Fibroblast of villous mesenchyme (primary cell): Measurements from ENCODE around the gene DNAI1. TPM values are rescaled to one million over a fixed set of nuclear protein-coding genes. Genes with fewer than 3 reads are reported as not detected.
A peak's percentile ranks its signal among the peaks of the same experiment; 100 is the strongest.

Experiments
- DNase-seq: peaks from one replicate; pipeline ENCODE4 v3.0.0-alpha.2; 2010; ENCODE audit warnings: low read depth
- H3K4me3 ChIP-seq: 2 replicates; pipeline ENCODE4 v1.5.1; 2011; ENCODE audit warnings: low read depth, mild to moderate bottlenecking, low read length
- total RNA-seq: library from RNA; depleted of rRNA; stranded (reverse); fragments of >200 nt; gene quantifications from 2 replicates; pipeline ENCODE4 v1.2.3, GENCODE V29; 2012
- TF ChIP-seq, protein P1 (sequence below): IDR thresholded peaks from 2 replicates; pipeline ENCODE4 v1.5.1; 2012; ENCODE audit warnings: low read depth, mild to moderate bottlenecking, low read length; ENCODE audit not compliant: insufficient read depth

The DNAI1 gene
- total RNA-seq, 1 donor, result under 0.01 TPM

DNA sequence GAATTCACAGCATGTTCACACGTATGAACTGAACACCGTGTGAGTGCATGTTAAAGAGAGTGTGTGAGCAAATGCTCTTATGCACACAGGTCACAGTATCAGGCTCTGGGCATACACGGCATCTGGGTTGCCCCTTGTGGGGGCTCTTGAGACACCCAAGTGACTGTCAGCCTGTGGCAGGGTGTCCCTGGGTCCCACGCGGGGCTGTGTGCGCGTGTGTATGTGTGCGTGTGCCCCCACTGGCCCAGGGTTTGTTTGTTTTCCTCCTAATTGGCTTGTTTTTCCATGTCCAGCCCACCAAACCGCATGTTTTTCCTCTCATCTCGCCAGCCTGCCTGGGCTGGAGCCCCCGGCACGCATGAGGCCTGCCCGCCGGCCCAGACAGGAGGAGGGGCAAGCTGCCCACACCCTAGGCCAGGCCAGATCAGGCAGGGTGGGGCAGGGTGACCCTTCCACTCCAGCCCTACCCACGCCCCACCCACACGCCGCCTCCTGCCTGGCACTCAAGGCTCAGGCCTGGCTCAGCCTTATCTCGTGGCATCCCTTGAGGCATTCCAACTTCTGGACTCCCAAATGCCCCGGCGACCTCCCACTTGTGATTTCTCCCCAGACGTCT is 102.1 kb downstream of the DNAI1 start:
- TF ChIP-seq, protein P1, sequence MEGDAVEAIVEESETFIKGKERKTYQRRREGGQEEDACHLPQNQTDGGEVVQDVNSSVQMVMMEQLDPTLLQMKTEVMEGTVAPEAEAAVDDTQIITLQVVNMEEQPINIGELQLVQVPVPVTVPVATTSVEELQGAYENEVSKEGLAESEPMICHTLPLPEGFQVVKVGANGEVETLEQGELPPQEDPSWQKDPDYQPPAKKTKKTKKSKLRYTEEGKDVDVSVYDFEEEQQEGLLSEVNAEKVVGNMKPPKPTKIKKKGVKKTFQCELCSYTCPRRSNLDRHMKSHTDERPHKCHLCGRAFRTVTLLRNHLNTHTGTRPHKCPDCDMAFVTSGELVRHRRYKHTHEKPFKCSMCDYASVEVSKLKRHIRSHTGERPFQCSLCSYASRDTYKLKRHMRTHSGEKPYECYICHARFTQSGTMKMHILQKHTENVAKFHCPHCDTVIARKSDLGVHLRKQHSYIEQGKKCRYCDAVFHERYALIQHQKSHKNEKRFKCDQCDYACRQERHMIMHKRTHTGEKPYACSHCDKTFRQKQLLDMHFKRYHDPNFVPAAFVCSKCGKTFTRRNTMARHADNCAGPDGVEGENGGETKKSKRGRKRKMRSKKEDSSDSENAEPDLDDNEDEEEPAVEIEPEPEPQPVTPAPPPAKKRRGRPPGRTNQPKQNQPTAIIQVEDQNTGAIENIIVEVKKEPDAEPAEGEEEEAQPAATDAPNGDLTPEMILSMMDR, result no peak
- H3K4me3 ChIP-seq, result no peak overlapping the region
- DNase-seq, result no peak

DNA sequence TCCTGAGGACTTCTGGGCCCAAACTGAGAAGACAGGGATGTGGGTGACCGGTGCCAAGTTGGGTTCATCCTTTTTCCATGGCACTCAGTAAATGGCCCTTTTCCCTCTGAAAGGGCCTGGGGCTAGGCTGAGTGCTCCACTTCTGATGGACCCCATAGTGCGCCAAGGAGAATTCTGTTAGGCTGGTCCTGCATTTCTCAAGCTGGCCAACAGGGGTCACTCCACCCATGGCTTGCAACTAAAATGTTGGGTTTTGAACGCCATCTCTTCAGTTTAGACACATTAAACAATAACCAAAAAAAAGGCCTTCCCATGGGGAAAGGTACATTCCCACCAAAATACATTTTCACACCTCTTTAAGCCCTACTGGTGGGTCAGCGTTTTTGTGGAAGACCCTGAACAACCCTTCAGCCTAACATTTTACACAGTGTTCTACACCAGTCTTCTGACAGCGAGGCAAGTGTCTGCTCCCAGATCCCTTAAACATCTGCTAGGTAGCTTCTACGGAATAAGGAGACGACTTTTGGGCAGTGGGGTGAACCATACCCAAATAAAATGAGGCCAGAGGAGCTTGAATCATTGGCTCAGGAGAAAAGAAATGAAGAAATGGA is 103.6 kb downstream of the DNAI1 start:
- TF ChIP-seq, protein P1, result peak; percentile 47
- DNase-seq, result no peak
- no peak overlapping the region for H3K4me3 ChIP-seq

DNA sequence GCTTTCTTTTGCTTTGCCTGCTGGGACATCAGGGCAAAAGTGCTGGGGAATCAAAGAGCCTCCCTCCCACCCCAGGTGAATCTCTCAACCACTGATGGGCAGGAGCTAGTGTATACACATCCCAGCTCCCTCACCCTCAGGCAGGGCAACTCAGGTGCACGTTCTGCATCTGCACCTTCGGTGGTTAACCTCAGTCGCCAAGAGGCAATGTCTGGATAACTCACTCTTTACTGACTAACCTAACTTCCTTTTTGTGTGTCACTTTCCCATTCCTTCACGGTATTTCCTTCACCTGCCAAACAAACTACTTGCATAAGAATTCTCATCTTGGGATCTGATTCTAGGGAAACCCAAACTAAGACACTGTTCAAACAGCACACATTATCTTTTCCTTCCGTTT is 104.7 kb downstream of the DNAI1 start:
- H3K4me3 ChIP-seq, result no peak overlapping the region
- no peak for DNase-seq
- TF ChIP-seq, protein P1, result no peak

DNA sequence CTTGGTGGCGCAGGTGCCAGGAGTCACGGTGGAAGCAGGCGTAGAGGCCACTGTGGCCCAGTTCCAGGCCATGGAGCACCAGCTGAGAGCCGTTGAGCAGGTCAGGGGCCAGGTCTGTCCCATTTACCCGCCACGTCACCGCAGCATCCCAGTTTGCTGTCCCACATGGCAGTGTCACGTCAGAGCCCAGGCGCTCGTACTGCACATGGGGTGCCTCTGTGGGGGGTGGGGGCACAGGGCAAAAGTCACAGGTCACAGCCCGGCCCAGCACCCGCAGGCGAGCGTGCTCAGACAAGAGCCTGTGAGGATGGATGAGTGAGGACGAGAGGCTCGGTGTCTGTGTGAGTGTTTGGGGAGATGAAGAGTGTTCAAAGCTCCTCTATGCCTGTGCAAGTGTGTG is 106.0 kb downstream of the DNAI1 start:
- no peak for DNase-seq
- H3K4me3 ChIP-seq, result no peak overlapping the region
- TF ChIP-seq, protein P1, result no peak

DNA sequence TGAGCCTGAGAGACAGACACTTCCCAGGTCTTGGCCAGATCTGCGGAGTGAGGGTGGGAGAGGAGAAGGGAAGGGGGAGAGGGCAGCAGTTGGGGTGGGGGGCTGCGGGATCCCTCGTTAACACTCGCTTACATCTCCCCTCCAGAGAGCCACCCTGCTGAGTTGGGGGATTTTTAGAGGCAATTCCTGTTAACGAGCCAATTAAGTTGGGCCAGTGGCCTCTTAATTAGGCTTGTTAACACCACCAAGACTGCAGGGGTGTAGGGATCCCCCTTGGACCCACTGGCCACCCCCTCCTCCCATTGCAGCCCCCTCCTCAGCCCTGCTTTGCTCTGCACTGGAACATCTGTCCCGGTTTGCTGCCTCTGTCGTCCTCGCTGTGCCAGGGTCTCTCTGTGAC is 107.3 kb downstream of the DNAI1 start:
- no peak for DNase-seq
- no peak overlapping the region for H3K4me3 ChIP-seq
- TF ChIP-seq, protein P1, result no peak

DNA sequence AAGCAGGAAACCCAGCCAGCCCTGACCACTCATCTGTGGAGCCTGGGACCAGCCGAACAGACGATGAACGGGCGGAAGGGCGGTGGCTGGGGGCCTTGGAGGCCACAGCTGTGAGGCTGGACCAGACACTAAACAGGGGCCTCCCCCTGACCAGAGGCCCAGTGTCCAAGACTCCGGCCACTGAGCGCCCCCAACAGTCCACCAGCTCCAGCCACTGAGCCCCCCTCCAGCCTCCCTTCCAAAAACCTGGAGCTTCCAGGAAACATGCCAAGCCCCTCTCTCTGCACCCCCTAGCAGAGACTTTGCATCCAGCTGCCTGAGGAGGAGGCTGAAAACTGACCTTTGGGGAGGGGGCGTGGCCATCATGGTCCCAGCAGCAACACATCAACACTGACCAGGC is 107.7 kb downstream of the DNAI1 start:
- DNase-seq, result no peak
- TF ChIP-seq, protein P1, result no peak
- H3K4me3 ChIP-seq, result no peak overlapping the region

DNA sequence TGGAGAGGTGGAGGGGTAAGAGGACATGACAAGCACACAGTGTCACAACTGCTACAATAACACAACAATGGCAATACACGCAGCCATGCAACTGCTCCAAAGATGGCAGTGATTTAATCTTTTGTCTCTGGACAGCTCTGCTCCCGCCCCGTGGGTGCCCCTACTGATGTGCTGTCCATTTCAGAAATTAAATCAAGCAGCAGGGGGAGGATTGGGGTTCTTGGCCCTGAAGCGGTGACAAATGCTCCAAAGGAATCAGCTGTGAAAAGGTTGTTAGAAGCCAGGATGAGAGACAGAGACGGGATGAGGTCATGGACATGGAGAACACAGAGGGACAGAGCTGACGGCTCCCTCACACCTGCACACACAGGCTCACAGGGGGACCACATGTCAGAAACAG is 108.4 kb downstream of the DNAI1 start:
- no peak for DNase-seq
- H3K4me3 ChIP-seq, result no peak overlapping the region
- TF ChIP-seq, protein P1, result no peak
